ENCODE results near the gene COL4A5.

Gene COL4A5

DNA sequence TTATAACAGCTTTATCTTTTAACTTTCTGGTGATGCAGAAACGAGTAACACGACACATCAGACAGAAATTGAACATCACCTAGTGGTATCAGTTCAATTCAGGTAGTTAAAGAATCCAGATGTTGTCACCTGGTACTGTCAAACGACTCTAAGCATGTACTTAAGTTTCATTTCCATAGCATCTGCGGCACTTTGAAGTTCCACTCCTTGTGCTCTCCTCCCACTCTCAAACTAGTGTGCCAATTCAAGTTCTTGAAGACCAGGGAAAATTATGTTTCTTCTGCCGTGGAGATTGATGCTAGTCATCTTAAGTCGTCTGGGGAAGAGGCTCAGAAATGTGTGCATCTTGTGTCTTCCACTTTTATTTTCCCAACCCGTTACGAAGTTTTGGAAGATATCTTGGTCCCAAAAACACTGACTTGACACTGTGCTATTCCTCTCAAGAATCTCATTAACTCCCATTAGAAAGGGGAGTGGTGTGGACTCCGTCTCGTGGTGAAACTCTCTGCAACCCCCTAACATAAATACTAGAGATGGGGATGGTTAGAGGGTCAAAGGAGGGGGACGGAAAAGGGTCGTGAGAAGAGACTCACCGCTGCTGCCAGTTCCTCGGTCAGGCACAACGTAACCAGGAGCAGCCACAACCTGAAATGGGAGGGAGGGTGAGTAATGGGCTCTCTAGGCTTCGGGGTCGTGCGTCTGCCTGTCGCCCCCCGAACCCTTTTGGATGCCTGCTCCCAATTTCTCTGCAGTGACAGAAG, 2.1 kb upstream of the COL4A5 start:
- TF ChIP-seq, protein P1, sequence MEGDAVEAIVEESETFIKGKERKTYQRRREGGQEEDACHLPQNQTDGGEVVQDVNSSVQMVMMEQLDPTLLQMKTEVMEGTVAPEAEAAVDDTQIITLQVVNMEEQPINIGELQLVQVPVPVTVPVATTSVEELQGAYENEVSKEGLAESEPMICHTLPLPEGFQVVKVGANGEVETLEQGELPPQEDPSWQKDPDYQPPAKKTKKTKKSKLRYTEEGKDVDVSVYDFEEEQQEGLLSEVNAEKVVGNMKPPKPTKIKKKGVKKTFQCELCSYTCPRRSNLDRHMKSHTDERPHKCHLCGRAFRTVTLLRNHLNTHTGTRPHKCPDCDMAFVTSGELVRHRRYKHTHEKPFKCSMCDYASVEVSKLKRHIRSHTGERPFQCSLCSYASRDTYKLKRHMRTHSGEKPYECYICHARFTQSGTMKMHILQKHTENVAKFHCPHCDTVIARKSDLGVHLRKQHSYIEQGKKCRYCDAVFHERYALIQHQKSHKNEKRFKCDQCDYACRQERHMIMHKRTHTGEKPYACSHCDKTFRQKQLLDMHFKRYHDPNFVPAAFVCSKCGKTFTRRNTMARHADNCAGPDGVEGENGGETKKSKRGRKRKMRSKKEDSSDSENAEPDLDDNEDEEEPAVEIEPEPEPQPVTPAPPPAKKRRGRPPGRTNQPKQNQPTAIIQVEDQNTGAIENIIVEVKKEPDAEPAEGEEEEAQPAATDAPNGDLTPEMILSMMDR (conservative IDR thresholded peaks at IDR 0.05), result no peak
- no peak overlapping the region for H3K27ac ChIP-seq

DNA sequence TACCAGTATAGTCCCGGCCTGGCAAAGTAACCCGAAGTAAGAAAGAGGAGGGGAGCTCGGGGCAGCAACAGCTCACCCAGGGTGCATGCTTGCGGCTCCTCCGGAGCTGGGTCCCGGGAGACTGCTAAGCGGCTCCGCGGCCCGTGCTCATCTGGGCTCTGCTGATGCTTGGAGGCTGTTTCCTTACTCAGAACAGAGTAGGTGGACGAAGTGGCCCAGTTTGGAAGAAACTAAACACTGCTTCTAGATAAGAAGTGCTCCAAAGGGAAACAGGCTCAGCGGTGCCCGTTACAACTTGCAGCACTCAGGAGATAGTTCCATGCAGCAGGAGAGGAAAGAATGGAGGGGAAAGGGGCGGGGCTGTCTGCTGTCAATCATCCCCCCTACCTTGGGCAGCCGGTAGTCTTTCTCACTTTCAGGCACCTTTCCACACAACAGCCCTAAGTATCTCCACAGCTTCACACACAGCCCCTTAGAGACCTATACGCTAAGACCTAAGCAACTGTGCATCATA, 1.5 kb upstream of the COL4A5 start, which contains the start of gene COL4A6:
Gene COL4A6 (minus strand): TSS at position 313 of the 514 bp plus-strand sequence. CDS start 226 bp downstream, at position 87.
- TF ChIP-seq, protein P1 (conservative IDR thresholded peaks at IDR 0.05), result no peak
- H3K27ac ChIP-seq, result peak within 1 kb of the TSS; percentile 51

DNA sequence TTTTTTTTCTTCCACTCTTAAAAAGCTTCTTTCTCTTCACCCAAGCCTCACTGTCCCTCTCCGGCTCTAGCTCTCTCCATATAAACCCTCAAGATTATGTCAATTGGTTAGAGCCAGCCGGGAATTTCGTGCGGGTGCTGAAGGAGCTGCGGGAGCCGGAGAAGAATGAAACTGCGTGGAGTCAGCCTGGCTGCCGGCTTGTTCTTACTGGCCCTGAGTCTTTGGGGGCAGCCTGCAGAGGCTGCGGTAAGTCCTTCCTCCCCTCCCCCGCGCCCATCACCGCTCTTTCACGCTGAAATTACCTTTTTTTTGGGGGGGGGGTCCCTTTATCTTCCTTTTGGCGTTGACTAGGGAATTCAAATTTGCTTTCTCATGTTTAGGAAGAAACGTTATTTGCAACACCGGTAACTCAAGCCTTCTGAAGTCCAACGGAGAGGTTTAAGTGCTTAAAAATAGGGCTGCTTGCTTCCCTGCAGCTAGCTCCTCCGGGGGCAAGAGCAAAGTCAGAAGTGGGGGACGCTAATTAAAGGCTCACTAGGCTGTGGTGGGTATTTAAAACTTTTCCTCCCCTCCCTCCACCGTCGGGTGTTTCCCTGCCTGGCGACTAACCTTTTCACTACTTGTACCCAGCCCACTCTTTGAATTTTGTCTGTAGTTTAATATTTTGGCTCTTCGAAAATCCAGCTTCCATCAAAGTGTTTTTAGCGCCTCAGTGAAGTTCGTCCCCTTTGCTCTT, 491 bp downstream of the COL4A5 start:
- peak overlapping the region; percentile 51 for H3K27ac ChIP-seq
- TF ChIP-seq, protein P1 (conservative IDR thresholded peaks at IDR 0.05), result no peak

DNA sequence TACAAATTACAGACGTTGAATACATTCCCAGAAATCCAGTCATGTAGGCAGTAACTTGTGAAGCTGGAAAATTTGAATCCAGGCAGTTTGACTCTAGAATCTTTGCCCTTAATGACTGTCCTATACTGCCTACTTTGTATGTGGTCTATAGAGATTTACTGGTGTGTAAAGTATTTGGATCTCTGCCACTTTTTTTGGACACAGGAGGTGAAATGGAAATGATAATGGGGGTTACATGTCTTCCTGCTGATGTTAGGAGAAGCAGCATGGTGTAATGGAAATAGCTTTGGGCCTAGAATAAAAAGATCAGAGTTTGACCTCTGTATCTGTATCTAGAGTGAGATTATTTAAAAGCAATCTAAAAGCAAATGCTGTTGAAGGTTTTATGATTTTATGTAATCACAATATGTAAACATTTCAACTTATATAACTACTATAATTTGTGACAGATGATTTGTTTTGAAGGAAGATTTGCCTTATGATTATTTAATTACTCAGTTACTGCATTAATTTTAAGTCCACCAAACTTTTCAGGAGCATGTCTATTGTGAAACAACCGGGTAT, 3.3 kb downstream of the COL4A5 start:
- TF ChIP-seq, protein P1 (conservative IDR thresholded peaks at IDR 0.05), result no peak
- H3K27ac ChIP-seq, result no peak overlapping the region

DNA sequence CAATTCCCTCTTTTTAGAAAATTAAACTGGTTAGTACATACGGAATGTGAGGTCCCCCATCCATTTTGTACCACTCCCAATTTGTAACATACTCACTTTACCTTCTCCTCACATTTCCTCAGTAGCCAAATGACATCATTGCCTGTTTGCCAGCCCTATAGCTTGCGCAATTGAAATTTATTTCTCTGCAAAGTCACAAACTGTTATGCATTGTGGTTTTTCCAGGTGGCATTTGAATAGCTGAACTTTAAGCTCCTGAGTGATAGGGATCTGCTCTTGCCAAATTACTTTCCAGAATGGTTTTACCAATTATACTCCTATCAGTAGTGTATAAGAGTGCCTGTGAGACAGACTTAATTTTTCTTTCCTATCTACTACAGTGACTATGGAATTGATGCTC, 7.7 kb downstream of the COL4A5 start:
- TF ChIP-seq, protein P1 (conservative IDR thresholded peaks at IDR 0.05), result no peak
- no peak overlapping the region for H3K27ac ChIP-seq

DNA sequence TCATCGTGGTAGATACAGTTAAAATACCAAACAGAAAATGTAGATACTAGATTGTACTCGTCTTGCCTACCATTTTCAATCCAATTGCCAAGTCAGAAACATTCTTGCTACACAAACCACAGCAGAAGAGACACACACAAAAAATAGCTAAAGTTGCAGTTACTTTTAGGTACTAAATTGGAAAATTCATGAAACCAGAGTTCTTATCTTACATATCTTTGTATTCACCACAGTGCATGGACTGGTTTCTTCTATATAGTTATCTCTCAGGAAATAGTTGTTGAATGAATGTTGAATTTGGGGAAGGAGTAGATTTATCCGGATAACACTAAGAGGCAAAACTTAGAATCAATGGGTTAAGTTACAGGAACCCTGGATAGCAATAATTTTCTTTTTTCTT, 14.2 kb downstream of the COL4A5 start:
- TF ChIP-seq, protein P1 (conservative IDR thresholded peaks at IDR 0.05), result no peak

DNA sequence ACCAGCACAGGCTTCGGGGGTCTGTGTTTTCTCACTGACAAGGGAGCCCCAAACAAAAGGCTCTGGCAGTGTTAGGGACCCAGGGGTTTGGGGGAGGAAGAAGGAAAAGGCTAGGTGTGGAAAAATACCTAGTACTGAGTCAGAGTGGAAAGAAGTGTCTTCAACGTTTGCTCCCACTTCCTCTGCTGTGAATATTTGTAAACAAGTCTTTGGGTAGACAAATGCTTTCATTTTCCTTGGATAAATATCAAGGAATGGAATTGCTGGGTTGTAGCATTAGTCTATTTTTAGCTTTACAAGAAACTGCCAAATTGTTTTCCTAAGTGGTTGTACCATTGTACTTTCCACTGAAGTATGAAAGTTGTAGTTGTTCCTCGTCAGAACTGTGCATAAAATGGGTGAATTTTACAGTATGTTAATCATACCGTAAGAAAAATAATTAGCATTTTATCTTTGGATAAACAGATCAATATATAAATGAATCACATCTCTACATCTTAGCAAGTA, 17.4 kb downstream of the COL4A5 start:
- H3K27ac ChIP-seq, result no peak overlapping the region
- TF ChIP-seq, protein P1 (conservative IDR thresholded peaks at IDR 0.05), result no peak

More for the DNA sequence above, 14.2 kb downstream of the COL4A5 start:
- H3K27ac ChIP-seq, result no peak overlapping the region

Measured in VCaP (cell line).